ENCODE results near the gene INHBE. TPM values are rescaled to one million over a fixed set of nuclear protein-coding genes. Genes with fewer than 3 reads are reported as not detected.

INHBE gene
- total RNA-seq, 1 experiment from 2014 or later, result 10.1 TPM

DNA sequence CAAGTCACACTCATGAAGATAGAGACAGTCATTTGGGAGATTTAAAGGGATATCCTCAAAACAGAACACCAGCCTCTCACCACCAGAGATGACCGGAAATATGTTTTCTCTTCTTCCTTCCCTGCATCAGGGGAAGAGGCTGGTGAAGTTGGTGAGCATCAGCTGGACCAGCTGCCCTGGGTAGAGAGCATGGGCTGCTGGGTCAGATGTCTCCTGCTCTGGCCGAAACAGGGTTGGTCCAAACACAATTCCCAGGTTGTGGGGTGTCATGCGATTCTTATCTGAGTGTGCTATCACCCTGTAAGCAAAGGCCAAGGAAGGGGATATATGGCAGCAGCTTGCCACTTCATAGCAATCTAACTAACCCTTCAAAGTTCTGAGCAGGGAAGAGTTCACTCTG is 17.3 kb downstream of the INHBE start:
- peaks cover 13 to 14% of the 10 kb centered on the region in 2 experiments for H3K4me1 Mint-ChIP-seq

More for the DNA sequence above, 17.3 kb downstream of the INHBE start:
- Histone ChIP-seq H2BK20ac (ENCODE audit: low read depth, low read length, poor library complexity, severe bottlenecking) (no peak overlapping the region), H3K79me2 (ENCODE audit: insufficient read depth, low read length) (no peaks in the 10 kb centered on the region), H4K8ac (replicated peaks; ENCODE audit: insufficient read length, low read depth, low read length) (no peak overlapping the region), H2AK5ac (ENCODE audit: insufficient read length, low read length) (no peak overlapping the region), H3K14ac (ENCODE audit: insufficient read depth, low read length) (no peak overlapping the region), H3K23me2 (ENCODE audit: insufficient read length, low read depth, low read length, poor library complexity, severe bottlenecking) (peaks cover 15% of the 10 kb centered on the region), H4K20me1 (ENCODE audit: control insufficient read depth, insufficient read depth, insufficient read length) (no peaks in the 10 kb centered on the region), H3T11ph (ENCODE audit: low read length) (no peak overlapping the region), H3K79me1 (ENCODE audit: insufficient read depth, low read depth, low read length, poor library complexity, severe bottlenecking) (no peaks in the 10 kb centered on the region), H3K27ac (ENCODE audit: insufficient read length, low read depth, low read length) (no peak overlapping the region), H3K4ac (ENCODE audit: low read depth, low read length) (no peak overlapping the region), H2BK15ac (ENCODE audit: low read depth, low read length) (no peak overlapping the region), H3K23ac (ENCODE audit: insufficient read length, low read depth, low read length) (no peak overlapping the region), H3K4me2 (ENCODE audit: insufficient read depth, insufficient read length, low read length) (no peak overlapping the region), H3K9me3 (ENCODE audit: control insufficient read depth, low read depth, low read length) (no peaks in the 10 kb centered on the region), H3K18ac (ENCODE audit: insufficient read length, low read depth, low read length) (no peak overlapping the region), H2BK120ac (ENCODE audit: low read depth, low read length, poor library complexity, severe bottlenecking) (no peak overlapping the region), H4K91ac (ENCODE audit: insufficient read length, low read depth, low read length) (no peak overlapping the region), H4K5ac (ENCODE audit: insufficient read length, low read depth, low read length) (no peak overlapping the region), H2AFZ (ENCODE audit: low read length) (no peak overlapping the region), H3K4me1 (ENCODE audit: insufficient read depth, low read length) (no peaks in the 10 kb centered on the region; the same call in 1 of the 2 replicates), H3K27me3 (ENCODE audit: insufficient read depth, low read length) (peaks cover 37% of the 10 kb centered on the region), H3K9ac (ENCODE audit: extremely low read depth, insufficient read length, low read length) (no peak overlapping the region), H3K56ac (ENCODE audit: insufficient read length, low read depth, low read length) (no peak overlapping the region), H2BK12ac (ENCODE audit: insufficient read length, low read depth, low read length) (no peak overlapping the region), H2BK5ac (ENCODE audit: insufficient read length, low read length) (no peak overlapping the region)
- H3K4me3 Mint-ChIP-seq, result no peak overlapping the region
- no peaks in the 10 kb centered on the region for H3K9me3 Mint-ChIP-seq
- WGBS (ENCODE audit: extremely low coverage, insufficient read length, low lambda C conversion rate), result no CpG with 5 or more reads among the region's 3 CpGs
- peaks cover 67% of the 10 kb centered on the region for H3K27me3 Mint-ChIP-seq (ENCODE audit: low read depth)
- peaks cover 0 to 14% (median 5%) of the 10 kb centered on the region in 3 experiments; a peak in 4 of 7 replicates for H3K36me3 Mint-ChIP-seq (ENCODE audit: insufficient read depth in 1 of 3, low read depth in 3 of 3)
- DNase-seq, result no peak
- TF ChIP-seq CTCF (conservative IDR thresholded peaks at IDR 0.05), result no peak
- H3K27ac Mint-ChIP-seq, result no peak overlapping the region; a peak in 1 of 7 replicates

Measured in H9 (cell line).